Right atrium auricular region (tissue), 2 donors: ENCODE results near the gene PDE4D. TPM values are rescaled to one million over a fixed set of nuclear protein-coding genes. Genes with fewer than 3 reads are reported as not detected.

Experiments
- DNase-seq: peaks from one replicate; pipeline ENCODE4 v3.0.0-alpha.2; 2019; ENCODE audit warnings: low spot score
- H3K27ac ChIP-seq, 2 donors: fragments of 200-600 bp; sonication (generic); 1 replicate in 1 of 2; 2 replicates in 1 of 2; pipeline ENCODE4 v1.5.1; 2016 to 2019
- H3K27me3 ChIP-seq, 2 donors: fragments of 200-600 bp; sonication (generic); one replicate each; pipeline versions ENCODE4 v1.5.1 to v1.6.0; 2017 to 2019
- H3K36me3 ChIP-seq: fragments of 200-600 bp; sonication (generic); one replicate; pipeline ENCODE4 v1.5.1; 2016
- H3K4me1 ChIP-seq, 2 donors: fragments of 200-600 bp; sonication (generic); one replicate each; pipeline versions ENCODE4 v1.5.1 to v1.6.0; 2017 to 2019
- H3K4me3 ChIP-seq, 2 donors: fragments of 200-600 bp; sonication (generic); 1 replicate in 1 of 2; 2 replicates in 1 of 2; pipeline ENCODE4 v1.5.1; 2017 to 2019; ENCODE audit warnings: mild to moderate bottlenecking in 1 of 2, moderate library complexity in 1 of 2
- H3K9me3 ChIP-seq, 2 donors: fragments of 200-600 bp; sonication (generic); one replicate each; pipeline ENCODE4 v1.5.1; 2019
- total RNA-seq, 2 donors: library from RNA; depleted of rRNA; stranded (reverse); fragments of >200 nt; gene quantifications; one replicate each; pipeline ENCODE4 v1.1.0, GENCODE V29; 2016
- TF ChIP-seq, protein P1 (sequence below), 2 donors: fragments of 200-600 bp; sonication (generic); IDR thresholded peaks; one replicate each; pipeline ENCODE4 v1.5.1; 2019; ENCODE audit warnings: antibody characterized with exemption in 2 of 2

Gene PDE4D
- total RNA-seq, 2 donors from 2014 or later = 43.3 to 44.0 TPM

DNA sequence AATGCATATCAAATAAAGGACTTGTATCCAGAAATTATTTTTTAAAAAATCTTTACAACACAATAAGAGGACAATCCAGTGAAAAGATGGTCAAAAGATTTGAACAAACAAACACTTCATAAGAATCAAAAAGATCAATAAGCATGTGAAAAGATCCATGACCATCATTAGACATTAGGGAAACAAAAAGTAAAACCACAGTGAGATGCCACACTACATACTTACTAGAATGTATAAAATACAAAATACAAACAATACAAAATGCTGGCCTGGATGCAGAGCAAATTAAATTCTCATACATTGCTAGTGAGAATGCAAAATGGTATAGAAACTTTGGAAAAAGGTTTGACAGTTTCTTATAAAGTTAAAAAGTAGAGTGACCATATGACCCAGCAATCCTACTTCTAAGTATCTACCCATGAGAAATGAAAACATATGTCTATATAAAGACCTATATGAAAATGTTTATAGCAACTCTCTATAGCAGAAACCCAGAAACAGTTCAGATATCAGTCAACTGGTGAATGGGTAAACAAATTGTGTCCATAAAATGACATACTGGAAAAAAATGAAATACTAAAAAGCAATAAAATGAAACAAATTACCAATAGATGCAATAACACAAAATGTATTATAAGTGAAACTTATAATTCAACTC, 884.6 kb downstream of the PDE4D start:
- Histone ChIP-seq H3K4me1 (peaks cover 0 to 5% of the 10 kb centered on the region in 2 donors), H3K9me3 (peaks cover 0 to 16% of the 10 kb centered on the region in 2 donors), H3K27me3 (no peaks in the 10 kb centered on the region), H3K36me3 (no peaks in the 10 kb centered on the region), H3K4me3 (no peak overlapping the region), H3K27ac (no peak overlapping the region)
- no peak for DNase-seq
- TF ChIP-seq, protein P1, sequence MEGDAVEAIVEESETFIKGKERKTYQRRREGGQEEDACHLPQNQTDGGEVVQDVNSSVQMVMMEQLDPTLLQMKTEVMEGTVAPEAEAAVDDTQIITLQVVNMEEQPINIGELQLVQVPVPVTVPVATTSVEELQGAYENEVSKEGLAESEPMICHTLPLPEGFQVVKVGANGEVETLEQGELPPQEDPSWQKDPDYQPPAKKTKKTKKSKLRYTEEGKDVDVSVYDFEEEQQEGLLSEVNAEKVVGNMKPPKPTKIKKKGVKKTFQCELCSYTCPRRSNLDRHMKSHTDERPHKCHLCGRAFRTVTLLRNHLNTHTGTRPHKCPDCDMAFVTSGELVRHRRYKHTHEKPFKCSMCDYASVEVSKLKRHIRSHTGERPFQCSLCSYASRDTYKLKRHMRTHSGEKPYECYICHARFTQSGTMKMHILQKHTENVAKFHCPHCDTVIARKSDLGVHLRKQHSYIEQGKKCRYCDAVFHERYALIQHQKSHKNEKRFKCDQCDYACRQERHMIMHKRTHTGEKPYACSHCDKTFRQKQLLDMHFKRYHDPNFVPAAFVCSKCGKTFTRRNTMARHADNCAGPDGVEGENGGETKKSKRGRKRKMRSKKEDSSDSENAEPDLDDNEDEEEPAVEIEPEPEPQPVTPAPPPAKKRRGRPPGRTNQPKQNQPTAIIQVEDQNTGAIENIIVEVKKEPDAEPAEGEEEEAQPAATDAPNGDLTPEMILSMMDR (IDR thresholded peaks at IDR 0.05) = no peak

DNA sequence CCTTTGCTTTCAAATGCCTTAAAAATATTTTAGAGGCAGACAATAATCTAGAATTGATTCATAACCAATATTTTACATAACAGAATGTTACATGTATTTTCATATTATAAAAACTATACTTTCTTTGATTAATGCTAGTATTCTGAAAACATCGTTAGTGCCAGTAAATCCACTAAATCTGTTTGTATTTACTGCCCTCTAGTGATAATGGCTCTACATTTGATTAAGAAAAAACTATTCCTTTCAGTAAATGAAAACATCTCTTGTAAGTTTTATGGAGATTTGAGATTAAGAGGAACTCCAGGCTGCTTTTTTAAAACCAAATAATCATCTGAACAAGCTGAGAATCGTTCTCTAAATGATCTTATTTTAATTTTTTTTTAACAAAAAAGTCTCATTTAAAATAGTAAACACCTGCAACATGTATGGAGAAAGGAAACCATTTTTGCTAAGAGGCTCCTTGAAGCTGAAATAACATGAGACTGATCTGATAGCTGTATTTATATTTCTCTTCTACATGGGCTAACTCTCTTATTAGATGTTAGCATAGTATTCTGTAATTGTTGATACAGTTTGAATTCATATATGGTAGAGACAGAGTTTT, 886.0 kb downstream of the PDE4D start:
- Histone ChIP-seq H3K4me1 (peaks cover 0 to 18% of the 10 kb centered on the region in 2 donors), H3K36me3 (no peaks in the 10 kb centered on the region), H3K9me3 (peaks cover 0 to 16% of the 10 kb centered on the region in 2 donors), H3K4me3 (no peak overlapping the region), H3K27ac (no peak overlapping the region), H3K27me3 (no peaks in the 10 kb centered on the region)
- no peak for DNase-seq
- TF ChIP-seq, protein P1 (IDR thresholded peaks at IDR 0.05) = peak in 1 of 2 donors; percentile 71

- no peak overlapping the region for H3K27ac ChIP-seq
Observed at GRCh38 chr5:59005934-59006701, 887.4 kb downstream of the PDE4D start.

DNA sequence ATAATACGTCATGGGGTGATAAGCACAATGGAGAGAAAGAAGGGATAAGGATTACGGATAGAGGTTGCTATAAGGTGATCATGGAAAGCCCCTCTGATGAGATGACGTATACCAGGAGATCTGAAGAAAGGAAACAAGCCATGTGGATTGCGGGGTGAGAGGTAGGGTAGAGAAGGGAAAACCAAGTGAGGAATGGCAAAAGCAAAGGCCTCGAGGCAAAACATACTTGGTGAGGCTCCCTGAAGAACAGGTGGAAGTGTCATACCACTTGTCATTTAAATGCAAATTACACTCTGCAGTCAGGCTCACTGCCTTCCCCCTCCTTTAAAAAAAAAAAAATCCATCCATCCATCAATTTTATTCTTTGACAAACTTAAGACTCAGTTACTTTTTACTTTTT, 889.9 kb downstream of the PDE4D start:
- Histone ChIP-seq H3K27me3 (no peaks in the 10 kb centered on the region), H3K4me3 (no peak overlapping the region), H3K36me3 (no peaks in the 10 kb centered on the region), H3K4me1 (peaks cover 0 to 44% of the 10 kb centered on the region in 2 donors), H3K27ac (no peak overlapping the region), H3K9me3 (no peaks in the 10 kb centered on the region)
- TF ChIP-seq, protein P1 (IDR thresholded peaks at IDR 0.05) = no peak
- DNase-seq = no peak

More at GRCh38 chr5:59005934-59006701, 887.4 kb downstream of the PDE4D start:
- Histone ChIP-seq H3K4me1 (peaks cover 0 to 30% of the 10 kb centered on the region in 2 donors), H3K9me3 (peaks cover 0 to 2% of the 10 kb centered on the region in 2 donors), H3K4me3 (no peak overlapping the region), H3K27me3 (no peaks in the 10 kb centered on the region), H3K36me3 (no peaks in the 10 kb centered on the region)
- TF ChIP-seq, protein P1 (IDR thresholded peaks at IDR 0.05) = no peak
- no peak for DNase-seq

DNA sequence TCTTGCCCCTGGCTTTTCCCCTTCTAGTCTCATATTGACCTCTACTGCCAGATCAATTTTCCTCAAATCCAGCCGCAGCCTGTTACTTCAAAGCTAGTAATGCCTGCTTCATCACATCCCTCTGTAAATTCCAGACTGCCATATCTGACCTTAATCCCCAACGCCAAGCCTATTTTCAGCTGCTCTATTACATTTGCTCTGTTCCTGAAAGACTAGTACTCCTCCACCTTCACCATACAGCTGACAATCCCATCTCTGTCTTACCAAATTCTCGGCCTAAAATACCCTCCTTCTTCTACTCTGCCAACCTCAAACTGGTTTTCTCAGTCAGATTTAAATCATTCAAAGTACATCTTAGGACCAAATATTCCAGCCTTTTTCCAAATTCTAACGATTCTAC, 890.4 kb downstream of the PDE4D start:
- H3K36me3 ChIP-seq = no peaks in the 10 kb centered on the region
- no peak overlapping the region for H3K27ac ChIP-seq
- DNase-seq = no peak
- TF ChIP-seq, protein P1 (IDR thresholded peaks at IDR 0.05) = no peak
- H3K27me3 ChIP-seq = no peaks in the 10 kb centered on the region
- no peak overlapping the region for H3K4me3 ChIP-seq
- H3K4me1 ChIP-seq = peaks cover 0 to 49% of the 10 kb centered on the region in 2 donors
- no peaks in the 10 kb centered on the region for H3K9me3 ChIP-seq
